Ishikawa (cell line): Measurements from ENCODE around the gene CCDC170.

Experiments
- CEBPB ChIP-seq: IDR thresholded peaks from 2 replicates; pipeline ENCODE4 v1.6.1; 2012
- CREB1 ChIP-seq: IDR thresholded peaks from 2 replicates; pipeline ENCODE4 v1.6.1; 2012; ENCODE audit warnings: low read depth
- EGR1 ChIP-seq: IDR thresholded peaks from 2 replicates; pipeline ENCODE4 v1.6.1; 2012
- EP300 ChIP-seq: IDR thresholded peaks from 2 replicates; pipeline ENCODE4 v1.6.1; 2012; ENCODE audit warnings: borderline replicate concordance
- FOXM1 ChIP-seq: IDR thresholded peaks from 2 replicates; pipeline ENCODE4 v1.6.1; 2012; ENCODE audit warnings: low read depth, borderline replicate concordance
- MAX ChIP-seq: IDR thresholded peaks from 2 replicates; pipeline ENCODE4 v1.6.1; 2012
- NFIC ChIP-seq: IDR thresholded peaks from 2 replicates; pipeline ENCODE4 v1.6.1; 2012
- RAD21 ChIP-seq: IDR thresholded peaks from 2 replicates; pipeline ENCODE4 v1.6.1; 2012; ENCODE audit warnings: low read depth
- TAF1 ChIP-seq: IDR thresholded peaks from 2 replicates; pipeline ENCODE4 v1.6.1; 2012; ENCODE audit warnings: low read depth, mild to moderate bottlenecking
- TCF12 ChIP-seq: IDR thresholded peaks from 2 replicates; pipeline ENCODE4 v1.6.1; 2012; ENCODE audit warnings: low read depth
- TEAD4 ChIP-seq: IDR thresholded peaks from 2 replicates; pipeline ENCODE4 v1.6.1; 2012
- USF1 ChIP-seq: IDR thresholded peaks from 2 replicates; pipeline ENCODE4 v1.6.1; 2012
- ZBTB7A ChIP-seq: IDR thresholded peaks from 2 replicates; pipeline ENCODE4 v1.6.1; 2012; ENCODE audit warnings: low read depth
- TF ChIP-seq, protein P1 (sequence below): IDR thresholded peaks from 2 replicates; pipeline ENCODE4 v1.6.1; 2012; ENCODE audit warnings: low read depth, mild to moderate bottlenecking

GRCh38 chr6:151451950-151452749, 41.7 kb upstream of the CCDC170 start, which contains the start of gene RMND1:
- TF ChIP-seq CREB1 (no peak; the same call in 1 of the 2 replicates), RAD21 (no peak), ZBTB7A (no peak), CEBPB (no peak), FOXM1 (0 out of 2 replicates have a peak, but pooled peaks have one; percentile 22), USF1 (peak; percentile 100), TAF1 (peak; percentile 76), MAX (peak; percentile 95), NFIC (no peak), EP300 (peak; percentile 51; the same call in 1 of the 2 replicates), TEAD4 (no peak; the same call in 1 of the 2 replicates), EGR1 (peak; percentile 44; the same call in 1 of the 2 replicates), TCF12 (peak; percentile 61)
- TF ChIP-seq, protein P1, sequence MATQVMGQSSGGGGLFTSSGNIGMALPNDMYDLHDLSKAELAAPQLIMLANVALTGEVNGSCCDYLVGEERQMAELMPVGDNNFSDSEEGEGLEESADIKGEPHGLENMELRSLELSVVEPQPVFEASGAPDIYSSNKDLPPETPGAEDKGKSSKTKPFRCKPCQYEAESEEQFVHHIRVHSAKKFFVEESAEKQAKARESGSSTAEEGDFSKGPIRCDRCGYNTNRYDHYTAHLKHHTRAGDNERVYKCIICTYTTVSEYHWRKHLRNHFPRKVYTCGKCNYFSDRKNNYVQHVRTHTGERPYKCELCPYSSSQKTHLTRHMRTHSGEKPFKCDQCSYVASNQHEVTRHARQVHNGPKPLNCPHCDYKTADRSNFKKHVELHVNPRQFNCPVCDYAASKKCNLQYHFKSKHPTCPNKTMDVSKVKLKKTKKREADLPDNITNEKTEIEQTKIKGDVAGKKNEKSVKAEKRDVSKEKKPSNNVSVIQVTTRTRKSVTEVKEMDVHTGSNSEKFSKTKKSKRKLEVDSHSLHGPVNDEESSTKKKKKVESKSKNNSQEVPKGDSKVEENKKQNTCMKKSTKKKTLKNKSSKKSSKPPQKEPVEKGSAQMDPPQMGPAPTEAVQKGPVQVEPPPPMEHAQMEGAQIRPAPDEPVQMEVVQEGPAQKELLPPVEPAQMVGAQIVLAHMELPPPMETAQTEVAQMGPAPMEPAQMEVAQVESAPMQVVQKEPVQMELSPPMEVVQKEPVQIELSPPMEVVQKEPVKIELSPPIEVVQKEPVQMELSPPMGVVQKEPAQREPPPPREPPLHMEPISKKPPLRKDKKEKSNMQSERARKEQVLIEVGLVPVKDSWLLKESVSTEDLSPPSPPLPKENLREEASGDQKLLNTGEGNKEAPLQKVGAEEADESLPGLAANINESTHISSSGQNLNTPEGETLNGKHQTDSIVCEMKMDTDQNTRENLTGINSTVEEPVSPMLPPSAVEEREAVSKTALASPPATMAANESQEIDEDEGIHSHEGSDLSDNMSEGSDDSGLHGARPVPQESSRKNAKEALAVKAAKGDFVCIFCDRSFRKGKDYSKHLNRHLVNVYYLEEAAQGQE = no peak
